H1 (cell line): ENCODE results near the gene LPP. TPM values are rescaled to one million over a fixed set of nuclear protein-coding genes. Genes with fewer than 3 reads are reported as not detected.

ENCODE experiments used
- CEBPB ChIP-seq: IDR thresholded peaks from 2 replicates; pipeline ENCODE4 v1.6.1; 2012; ENCODE audit warnings: low read depth, low read length
- KDM1A ChIP-seq: fragments of 200-600, 300-600 bp; sonication (generic); IDR thresholded peaks from 2 replicates; pipeline ENCODE4 v1.7.1; 2016; ENCODE audit warnings: mild to moderate bottlenecking, low read length, borderline replicate concordance
- KDM5A ChIP-seq: fragments of 200-600 bp; IDR thresholded peaks from 2 replicates; pipeline ENCODE4 v1.7.1; 2012; ENCODE audit warnings: mild to moderate bottlenecking, low read length, inconsistent platforms, mixed read lengths
- POLR2AphosphoS5 ChIP-seq: IDR thresholded peaks from 2 replicates; pipeline ENCODE4 v1.6.1; 2011; ENCODE audit warnings: low read depth, low read length
- RBBP5 ChIP-seq: IDR thresholded peaks from 2 replicates; pipeline ENCODE4 v1.7.1; 2012; ENCODE audit warnings: low read depth, mild to moderate bottlenecking, inconsistent platforms, low read length, moderate library complexity, borderline replicate concordance
- RNF2 ChIP-seq: fragments of 200-900, 300-1000 bp; sonication (generic); IDR thresholded peaks from 2 replicates; pipeline ENCODE4 v1.7.1; 2016; ENCODE audit warnings: borderline replicate concordance, low read depth, mild to moderate bottlenecking, antibody characterized with exemption, low read length; ENCODE audit not compliant: poor library complexity, severe bottlenecking; ENCODE audit errors: missing control alignments
- polyA plus RNA-seq, 7 experiments: library from polyadenylated mRNA; depleted of rRNA in 3 of 7; stranded (reverse) in 5 of 7; unstranded in 2 of 7; fragments of >200 nt in 5 of 7; fragments of 200-250 nt in 2 of 7; gene quantifications; 1 replicate in 5 of 7; 2 replicates in 1 of 7; 4 replicates in 1 of 7; pipeline versions ENCODE4 v1.2.1 to v1.2.3, GENCODE V29; 2011 to 2013; ENCODE audit warnings: missing spikeins in 2 of 7, mixed read lengths in 2 of 7
- total RNA-seq: library from RNA; stranded (reverse); fragmentation: NEBNext Ultra II Directional; extraction: Animal tissue kit (Norgen Biotek cat#: 25700); gene quantifications from 2 replicates; pipeline ENCODE4 v1.2.1, GENCODE V29; 2021
- TF ChIP-seq, protein P1 (sequence below): fragments of 300-600 bp; sonication (generic); IDR thresholded peaks from 2 replicates; pipeline ENCODE4 v1.7.1; 2012; ENCODE audit warnings: low read length, moderate library complexity, mild to moderate bottlenecking, inconsistent platforms; ENCODE audit not compliant: insufficient replicate concordance

Gene LPP
- total and polyA plus RNA-seq, 2 of the 8 experiments (the other 6 are each of a cell fraction or from before 2014, with no cell fraction given), result 10.0 to 53.3 TPM

DNA sequence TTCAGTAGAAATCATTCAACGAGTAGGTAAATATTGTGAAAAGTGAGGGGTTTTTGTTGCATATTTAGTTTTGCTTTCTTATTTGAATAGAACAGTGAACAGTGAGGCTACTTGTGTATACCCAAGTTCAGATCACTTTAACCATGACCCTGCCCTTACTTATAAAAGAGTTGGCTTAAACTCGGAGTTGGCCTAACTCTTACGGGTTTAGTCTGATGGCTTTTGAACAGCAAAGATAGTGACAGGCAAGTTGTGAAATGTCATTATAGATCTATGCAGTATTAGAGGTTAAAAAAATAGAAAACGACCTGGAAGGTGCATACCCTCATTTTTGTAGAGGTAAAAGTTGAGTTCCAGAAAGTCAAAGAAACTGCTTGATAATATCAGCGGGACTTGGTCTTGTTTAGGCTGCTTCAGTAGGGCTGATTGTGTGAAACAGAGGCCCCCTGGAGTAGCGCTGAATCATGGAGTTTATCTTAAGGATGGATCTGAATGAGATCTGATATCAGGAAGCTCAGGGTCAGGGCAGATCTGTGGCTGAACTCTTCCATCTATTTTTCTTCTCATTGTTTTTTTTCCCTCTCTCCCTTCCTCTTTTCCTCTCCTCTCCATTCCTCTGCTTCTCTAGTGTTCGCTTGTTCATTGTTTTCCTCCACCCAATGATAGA is 359.8 kb downstream of the LPP start (continued):
- TF ChIP-seq KDM1A (no peak), CEBPB (no peak), RNF2 (no peak), RBBP5 (no peak), POLR2AphosphoS5 (no peak), KDM5A (no peak)
- TF ChIP-seq, protein P1, sequence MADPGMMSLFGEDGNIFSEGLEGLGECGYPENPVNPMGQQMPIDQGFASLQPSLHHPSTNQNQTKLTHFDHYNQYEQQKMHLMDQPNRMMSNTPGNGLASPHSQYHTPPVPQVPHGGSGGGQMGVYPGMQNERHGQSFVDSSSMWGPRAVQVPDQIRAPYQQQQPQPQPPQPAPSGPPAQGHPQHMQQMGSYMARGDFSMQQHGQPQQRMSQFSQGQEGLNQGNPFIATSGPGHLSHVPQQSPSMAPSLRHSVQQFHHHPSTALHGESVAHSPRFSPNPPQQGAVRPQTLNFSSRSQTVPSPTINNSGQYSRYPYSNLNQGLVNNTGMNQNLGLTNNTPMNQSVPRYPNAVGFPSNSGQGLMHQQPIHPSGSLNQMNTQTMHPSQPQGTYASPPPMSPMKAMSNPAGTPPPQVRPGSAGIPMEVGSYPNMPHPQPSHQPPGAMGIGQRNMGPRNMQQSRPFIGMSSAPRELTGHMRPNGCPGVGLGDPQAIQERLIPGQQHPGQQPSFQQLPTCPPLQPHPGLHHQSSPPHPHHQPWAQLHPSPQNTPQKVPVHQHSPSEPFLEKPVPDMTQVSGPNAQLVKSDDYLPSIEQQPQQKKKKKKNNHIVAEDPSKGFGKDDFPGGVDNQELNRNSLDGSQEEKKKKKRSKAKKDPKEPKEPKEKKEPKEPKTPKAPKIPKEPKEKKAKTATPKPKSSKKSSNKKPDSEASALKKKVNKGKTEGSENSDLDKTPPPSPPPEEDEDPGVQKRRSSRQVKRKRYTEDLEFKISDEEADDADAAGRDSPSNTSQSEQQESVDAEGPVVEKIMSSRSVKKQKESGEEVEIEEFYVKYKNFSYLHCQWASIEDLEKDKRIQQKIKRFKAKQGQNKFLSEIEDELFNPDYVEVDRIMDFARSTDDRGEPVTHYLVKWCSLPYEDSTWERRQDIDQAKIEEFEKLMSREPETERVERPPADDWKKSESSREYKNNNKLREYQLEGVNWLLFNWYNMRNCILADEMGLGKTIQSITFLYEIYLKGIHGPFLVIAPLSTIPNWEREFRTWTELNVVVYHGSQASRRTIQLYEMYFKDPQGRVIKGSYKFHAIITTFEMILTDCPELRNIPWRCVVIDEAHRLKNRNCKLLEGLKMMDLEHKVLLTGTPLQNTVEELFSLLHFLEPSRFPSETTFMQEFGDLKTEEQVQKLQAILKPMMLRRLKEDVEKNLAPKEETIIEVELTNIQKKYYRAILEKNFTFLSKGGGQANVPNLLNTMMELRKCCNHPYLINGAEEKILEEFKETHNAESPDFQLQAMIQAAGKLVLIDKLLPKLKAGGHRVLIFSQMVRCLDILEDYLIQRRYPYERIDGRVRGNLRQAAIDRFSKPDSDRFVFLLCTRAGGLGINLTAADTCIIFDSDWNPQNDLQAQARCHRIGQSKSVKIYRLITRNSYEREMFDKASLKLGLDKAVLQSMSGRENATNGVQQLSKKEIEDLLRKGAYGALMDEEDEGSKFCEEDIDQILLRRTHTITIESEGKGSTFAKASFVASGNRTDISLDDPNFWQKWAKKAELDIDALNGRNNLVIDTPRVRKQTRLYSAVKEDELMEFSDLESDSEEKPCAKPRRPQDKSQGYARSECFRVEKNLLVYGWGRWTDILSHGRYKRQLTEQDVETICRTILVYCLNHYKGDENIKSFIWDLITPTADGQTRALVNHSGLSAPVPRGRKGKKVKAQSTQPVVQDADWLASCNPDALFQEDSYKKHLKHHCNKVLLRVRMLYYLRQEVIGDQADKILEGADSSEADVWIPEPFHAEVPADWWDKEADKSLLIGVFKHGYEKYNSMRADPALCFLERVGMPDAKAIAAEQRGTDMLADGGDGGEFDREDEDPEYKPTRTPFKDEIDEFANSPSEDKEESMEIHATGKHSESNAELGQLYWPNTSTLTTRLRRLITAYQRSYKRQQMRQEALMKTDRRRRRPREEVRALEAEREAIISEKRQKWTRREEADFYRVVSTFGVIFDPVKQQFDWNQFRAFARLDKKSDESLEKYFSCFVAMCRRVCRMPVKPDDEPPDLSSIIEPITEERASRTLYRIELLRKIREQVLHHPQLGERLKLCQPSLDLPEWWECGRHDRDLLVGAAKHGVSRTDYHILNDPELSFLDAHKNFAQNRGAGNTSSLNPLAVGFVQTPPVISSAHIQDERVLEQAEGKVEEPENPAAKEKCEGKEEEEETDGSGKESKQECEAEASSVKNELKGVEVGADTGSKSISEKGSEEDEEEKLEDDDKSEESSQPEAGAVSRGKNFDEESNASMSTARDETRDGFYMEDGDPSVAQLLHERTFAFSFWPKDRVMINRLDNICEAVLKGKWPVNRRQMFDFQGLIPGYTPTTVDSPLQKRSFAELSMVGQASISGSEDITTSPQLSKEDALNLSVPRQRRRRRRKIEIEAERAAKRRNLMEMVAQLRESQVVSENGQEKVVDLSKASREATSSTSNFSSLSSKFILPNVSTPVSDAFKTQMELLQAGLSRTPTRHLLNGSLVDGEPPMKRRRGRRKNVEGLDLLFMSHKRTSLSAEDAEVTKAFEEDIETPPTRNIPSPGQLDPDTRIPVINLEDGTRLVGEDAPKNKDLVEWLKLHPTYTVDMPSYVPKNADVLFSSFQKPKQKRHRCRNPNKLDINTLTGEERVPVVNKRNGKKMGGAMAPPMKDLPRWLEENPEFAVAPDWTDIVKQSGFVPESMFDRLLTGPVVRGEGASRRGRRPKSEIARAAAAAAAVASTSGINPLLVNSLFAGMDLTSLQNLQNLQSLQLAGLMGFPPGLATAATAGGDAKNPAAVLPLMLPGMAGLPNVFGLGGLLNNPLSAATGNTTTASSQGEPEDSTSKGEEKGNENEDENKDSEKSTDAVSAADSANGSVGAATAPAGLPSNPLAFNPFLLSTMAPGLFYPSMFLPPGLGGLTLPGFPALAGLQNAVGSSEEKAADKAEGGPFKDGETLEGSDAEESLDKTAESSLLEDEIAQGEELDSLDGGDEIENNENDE, result no peak
